H9 (cell line): ENCODE measurements around the gene GDNF. TPM values are rescaled to one million over a fixed set of nuclear protein-coding genes. Genes with fewer than 3 reads are reported as not detected.

Experiments used
- DNase-seq: peaks from one replicate; pipeline ENCODE4 v3.0.0-alpha.2; 2017
- H2AFZ ChIP-seq: one replicate; pipeline ENCODE4 v1.6.1; 2013; ENCODE audit warnings: mild to moderate bottlenecking, low read length, control low read depth, moderate library complexity
- H2AK5ac ChIP-seq: 2 replicates; pipeline ENCODE4 v1.6.1; 2013; ENCODE audit warnings: low read length, control low read depth, mixed read lengths; ENCODE audit not compliant: insufficient read length
- H2BK120ac ChIP-seq: one replicate; pipeline ENCODE4 v1.6.1; 2013; ENCODE audit warnings: low read depth, mild to moderate bottlenecking, low read length, control low read depth, inconsistent platforms; ENCODE audit not compliant: poor library complexity, severe bottlenecking
- H2BK12ac ChIP-seq: 2 replicates; pipeline ENCODE4 v1.6.1; 2013; ENCODE audit warnings: low read length, control low read depth, mixed read lengths, low read depth; ENCODE audit not compliant: insufficient read length
- H2BK15ac ChIP-seq: 2 replicates; pipeline ENCODE4 v1.6.1; 2013; ENCODE audit warnings: low read depth, low read length, control low read depth
- H2BK20ac ChIP-seq: one replicate; pipeline ENCODE4 v1.6.1; 2013; ENCODE audit warnings: low read depth, mild to moderate bottlenecking, low read length, control low read depth, inconsistent platforms; ENCODE audit not compliant: poor library complexity, severe bottlenecking
- H2BK5ac ChIP-seq: 2 replicates; pipeline ENCODE4 v1.6.1; 2013; ENCODE audit warnings: low read length, control low read depth, mixed read lengths; ENCODE audit not compliant: insufficient read length
- H3K14ac ChIP-seq: 2 replicates; pipeline ENCODE4 v1.6.1; 2013; ENCODE audit warnings: low read length, control low read depth; ENCODE audit not compliant: insufficient read depth
- H3K18ac ChIP-seq: 2 replicates; pipeline ENCODE4 v1.6.1; 2013; ENCODE audit warnings: low read depth, mild to moderate bottlenecking, mixed read lengths, low read length, control low read depth; ENCODE audit not compliant: insufficient read length
- H3K23ac ChIP-seq: 2 replicates; pipeline ENCODE4 v1.6.1; 2013; ENCODE audit warnings: low read length, control low read depth, mixed read lengths, low read depth; ENCODE audit not compliant: insufficient read length
- H3K23me2 ChIP-seq: 2 replicates; pipeline ENCODE4 v1.6.1; 2013; ENCODE audit warnings: low read depth, mild to moderate bottlenecking, mixed read lengths, low read length, control low read depth; ENCODE audit not compliant: insufficient read length, poor library complexity, severe bottlenecking
- H3K27ac ChIP-seq: 2 replicates; pipeline ENCODE4 v1.5.1; 2013; ENCODE audit warnings: low read length, control low read depth, mixed read lengths, low read depth; ENCODE audit not compliant: insufficient read length
- H3K27me3 ChIP-seq: 2 replicates; pipeline ENCODE4 v1.6.1; 2013; ENCODE audit warnings: low read length, control low read depth, inconsistent platforms; ENCODE audit not compliant: insufficient read depth
- H3K4ac ChIP-seq: 2 replicates; pipeline ENCODE4 v1.6.1; 2013; ENCODE audit warnings: low read depth, mild to moderate bottlenecking, control low read depth, inconsistent platforms, low read length, moderate library complexity
- H3K4me1 ChIP-seq: 2 replicates; pipeline ENCODE4 v1.6.1; 2013; ENCODE audit warnings: low read length, control low read depth, inconsistent platforms; ENCODE audit not compliant: insufficient read depth
- H3K4me2 ChIP-seq: 2 replicates; pipeline ENCODE4 v1.6.1; 2013; ENCODE audit warnings: low read length, control low read depth, mixed read lengths; ENCODE audit not compliant: insufficient read length, insufficient read depth
- H3K56ac ChIP-seq: 2 replicates; pipeline ENCODE4 v1.6.1; 2013; ENCODE audit warnings: low read depth, mild to moderate bottlenecking, mixed read lengths, low read length, control low read depth; ENCODE audit not compliant: insufficient read length
- H3K79me1 ChIP-seq: 2 replicates; pipeline ENCODE4 v1.6.1; 2013; ENCODE audit warnings: low read depth, mild to moderate bottlenecking, moderate library complexity, low read length, control low read depth, inconsistent platforms; ENCODE audit not compliant: insufficient read depth, poor library complexity, severe bottlenecking
- H3K79me2 ChIP-seq: 2 replicates; pipeline ENCODE4 v1.6.1; 2013; ENCODE audit warnings: low read length, control low read depth, inconsistent platforms; ENCODE audit not compliant: insufficient read depth
- H3K9ac ChIP-seq: 2 replicates; pipeline ENCODE4 v1.6.1; 2013; ENCODE audit warnings: low read length, control low read depth, mixed read lengths; ENCODE audit not compliant: insufficient read length; ENCODE audit errors: extremely low read depth
- H3K9me3 ChIP-seq: one replicate; pipeline ENCODE4 v1.6.1; 2013; ENCODE audit warnings: low read depth, low read length, inconsistent platforms; ENCODE audit not compliant: control insufficient read depth
- H3T11ph ChIP-seq: one replicate; pipeline ENCODE4 v1.6.1; 2013; ENCODE audit warnings: mild to moderate bottlenecking, low read length, control low read depth, inconsistent platforms
- H4K20me1 ChIP-seq: one replicate; pipeline ENCODE4 v1.6.1; 2013; ENCODE audit not compliant: control insufficient read depth, insufficient read length, insufficient read depth
- H4K5ac ChIP-seq: 2 replicates; pipeline ENCODE4 v1.6.1; 2013; ENCODE audit warnings: low read depth, mild to moderate bottlenecking, mixed read lengths, low read length, control low read depth; ENCODE audit not compliant: insufficient read length
- H4K8ac ChIP-seq: replicated peaks from 2 replicates; pipeline ENCODE4 v1.6.1; 2013; ENCODE audit warnings: low read length, control low read depth, mixed read lengths, low read depth; ENCODE audit not compliant: insufficient read length
- H4K91ac ChIP-seq: 2 replicates; pipeline ENCODE4 v1.6.1; 2013; ENCODE audit warnings: low read depth, mild to moderate bottlenecking, moderate library complexity, mixed read lengths, low read length, control low read depth; ENCODE audit not compliant: insufficient read length
- H3K27ac Mint-ChIP-seq, 3 experiments: 2 replicates in 2 of 3; 3 replicates in 1 of 3; pipeline ENCODE4 v1.8.0; 2020 to 2021; ENCODE audit warnings: mixed read lengths in 3 of 3, mild to moderate bottlenecking in 1 of 3, moderate library complexity in 1 of 3
- H3K27me3 Mint-ChIP-seq: 2 replicates; pipeline ENCODE4 v1.8.0; 2021; ENCODE audit warnings: low read depth, mild to moderate bottlenecking, moderate library complexity, mixed read lengths
- H3K36me3 Mint-ChIP-seq, 3 experiments: 2 replicates in 2 of 3; 3 replicates in 1 of 3; pipeline ENCODE4 v1.8.0; 2020 to 2021; ENCODE audit warnings: low read depth in 3 of 3, mixed read lengths in 3 of 3; ENCODE audit not compliant: insufficient read depth in 1 of 3
- H3K4me1 Mint-ChIP-seq, 2 experiments: 2 replicates each; pipeline ENCODE4 v1.8.0; 2020; ENCODE audit warnings: mixed read lengths in 2 of 2
- H3K4me3 Mint-ChIP-seq, 2 experiments: 2 replicates in 1 of 2; 3 replicates in 1 of 2; pipeline ENCODE4 v1.8.0; 2020 to 2021; ENCODE audit warnings: mild to moderate bottlenecking in 2 of 2, mixed read lengths in 2 of 2, moderate library complexity in 1 of 2
- H3K9me3 Mint-ChIP-seq, 2 experiments: 2 replicates in 1 of 2; 3 replicates in 1 of 2; pipeline ENCODE4 v1.8.0; 2020; ENCODE audit warnings: mild to moderate bottlenecking in 2 of 2, mixed read lengths in 2 of 2, moderate library complexity in 1 of 2
- WGBS: extraction: QIAGEN DNeasy Blood & Tissue Kit; methylation state at CpG from one replicate; pipeline ENCODE4 v1.1.7; 2013; ENCODE audit warnings: missing lambda C conversion rate, low lambda C conversion rate, mixed read lengths; ENCODE audit not compliant: insufficient read length; ENCODE audit errors: extremely low coverage; 5-methylcytosine and 5-hydroxymethylcytosine counted together
- total RNA-seq: library from RNA; stranded (reverse); gene quantifications from 2 replicates; pipeline ENCODE4 v1.2.1, GENCODE V29; 2021
- TF ChIP-seq, protein P1 (sequence below): fragments of 200-600 bp; sonication (generic); conservative IDR thresholded peaks from 3 replicates; pipeline ENCODE4 v1.8.0; 2021; ENCODE audit warnings: antibody characterized with exemption, mild to moderate bottlenecking

GDNF gene
- total RNA-seq, 1 experiment from 2014 or later: not detected

GRCh38 chr5:37803487-37803886 lies 36.4 kb downstream of the GDNF start:
- Histone ChIP-seq H3K79me2 (no peaks in the 10 kb centered on the region), H3K9ac (no peak overlapping the region), H2AK5ac (no peak overlapping the region), H4K5ac (no peak overlapping the region), H3K9me3 (no peaks in the 10 kb centered on the region), H2AFZ (no peak overlapping the region), H2BK5ac (no peak overlapping the region), H3K4ac (no peak overlapping the region), H3K27me3 (no peaks in the 10 kb centered on the region; the same call in 1 of the 2 replicates), H3K23ac (no peak overlapping the region), H3T11ph (no peak overlapping the region), H2BK120ac (no peak overlapping the region), H3K23me2 (no peaks in the 10 kb centered on the region), H3K27ac (no peak overlapping the region), H3K4me1 (no peaks in the 10 kb centered on the region), H3K56ac (no peak overlapping the region), H3K18ac (no peak overlapping the region), H2BK15ac (no peak overlapping the region), H2BK20ac (no peak overlapping the region), H3K79me1 (no peaks in the 10 kb centered on the region), H4K91ac (no peak overlapping the region), H4K20me1 (no peaks in the 10 kb centered on the region), H4K8ac (no peak overlapping the region), H2BK12ac (no peak overlapping the region), H3K14ac (no peak overlapping the region), H3K4me2 (no peak overlapping the region)
- TF ChIP-seq, protein P1, sequence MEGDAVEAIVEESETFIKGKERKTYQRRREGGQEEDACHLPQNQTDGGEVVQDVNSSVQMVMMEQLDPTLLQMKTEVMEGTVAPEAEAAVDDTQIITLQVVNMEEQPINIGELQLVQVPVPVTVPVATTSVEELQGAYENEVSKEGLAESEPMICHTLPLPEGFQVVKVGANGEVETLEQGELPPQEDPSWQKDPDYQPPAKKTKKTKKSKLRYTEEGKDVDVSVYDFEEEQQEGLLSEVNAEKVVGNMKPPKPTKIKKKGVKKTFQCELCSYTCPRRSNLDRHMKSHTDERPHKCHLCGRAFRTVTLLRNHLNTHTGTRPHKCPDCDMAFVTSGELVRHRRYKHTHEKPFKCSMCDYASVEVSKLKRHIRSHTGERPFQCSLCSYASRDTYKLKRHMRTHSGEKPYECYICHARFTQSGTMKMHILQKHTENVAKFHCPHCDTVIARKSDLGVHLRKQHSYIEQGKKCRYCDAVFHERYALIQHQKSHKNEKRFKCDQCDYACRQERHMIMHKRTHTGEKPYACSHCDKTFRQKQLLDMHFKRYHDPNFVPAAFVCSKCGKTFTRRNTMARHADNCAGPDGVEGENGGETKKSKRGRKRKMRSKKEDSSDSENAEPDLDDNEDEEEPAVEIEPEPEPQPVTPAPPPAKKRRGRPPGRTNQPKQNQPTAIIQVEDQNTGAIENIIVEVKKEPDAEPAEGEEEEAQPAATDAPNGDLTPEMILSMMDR: no peak
- no peak for DNase-seq
- Mint-ChIP-seq H3K27me3 (peaks cover 25% of the 10 kb centered on the region), H3K9me3 (no peaks in the 10 kb centered on the region), H3K36me3 (no peaks in the 10 kb centered on the region), H3K27ac (no peak overlapping the region), H3K4me3 (no peak overlapping the region), H3K4me1 (no peaks in the 10 kb centered on the region)
- WGBS: no CpG with 5 or more reads among the region's 1 CpG
